ENCODE measurements around the gene PIP5K1B.

The PIP5K1B gene

GRCh38 chr9:68714416-68715180 lies 9.6 kb downstream of the PIP5K1B start:
- TF ChIP-seq CTCF (IDR thresholded peaks at IDR 0.05; ENCODE audit: low read depth, low read length): no peak

GRCh38 chr9:68715181-68715456 lies 10.1 kb downstream of the PIP5K1B start:
- no peak for TF ChIP-seq CTCF (IDR thresholded peaks at IDR 0.05; ENCODE audit: low read depth, low read length)

More at GRCh38 chr9:68714416-68715180, 9.6 kb downstream of the PIP5K1B start:
- H3K4me3 ChIP-seq (ENCODE audit: low read depth, low read length): no peak overlapping the region

DNA sequence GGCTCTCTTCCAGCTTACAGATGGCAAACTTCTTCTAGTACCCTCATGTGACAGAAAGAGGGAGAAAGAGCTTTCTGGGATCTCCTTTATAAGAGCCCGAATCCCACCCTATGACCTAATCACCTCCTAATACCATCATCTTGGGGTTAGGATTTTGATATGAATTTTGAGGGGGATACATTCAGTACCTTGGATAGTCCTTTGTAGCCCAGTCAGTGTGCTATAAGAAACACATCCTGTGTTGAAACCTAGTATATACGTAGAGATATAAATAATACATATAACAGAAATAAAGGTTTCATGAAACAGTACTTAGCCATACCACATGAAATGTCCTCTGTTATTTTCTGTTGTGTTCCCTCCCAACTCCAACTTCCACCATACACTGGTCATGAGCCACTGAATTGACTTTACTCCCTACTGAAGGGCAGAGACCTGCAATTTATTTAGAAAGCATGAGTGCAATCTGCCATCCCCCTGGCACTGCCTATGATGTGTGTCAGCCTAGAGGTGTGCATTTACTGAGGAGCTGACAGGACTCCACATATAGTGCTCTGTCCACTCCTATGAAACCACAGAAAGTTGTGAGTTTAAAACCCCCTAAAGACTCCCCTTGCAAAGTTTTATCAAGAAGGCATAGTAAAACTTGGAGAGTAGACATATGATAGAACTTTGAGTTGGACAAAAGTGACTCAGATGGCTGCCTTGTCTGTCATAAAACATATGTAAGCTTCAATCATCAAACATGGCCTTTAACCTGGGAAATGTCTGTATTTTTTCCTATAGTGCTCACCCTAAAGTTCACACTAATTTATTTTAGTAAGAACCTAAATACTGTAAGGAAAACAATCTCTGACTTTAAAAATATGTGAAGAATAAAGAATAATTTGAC lies 12.8 kb downstream of the PIP5K1B start:
- H3K4me3 ChIP-seq (ENCODE audit: low read depth, low read length): no peak overlapping the region
- TF ChIP-seq CTCF (IDR thresholded peaks at IDR 0.05; ENCODE audit: low read depth, low read length): no peak

More at GRCh38 chr9:68715181-68715456, 10.1 kb downstream of the PIP5K1B start:
- no peak overlapping the region for H3K4me3 ChIP-seq (ENCODE audit: low read depth, low read length)

DNA sequence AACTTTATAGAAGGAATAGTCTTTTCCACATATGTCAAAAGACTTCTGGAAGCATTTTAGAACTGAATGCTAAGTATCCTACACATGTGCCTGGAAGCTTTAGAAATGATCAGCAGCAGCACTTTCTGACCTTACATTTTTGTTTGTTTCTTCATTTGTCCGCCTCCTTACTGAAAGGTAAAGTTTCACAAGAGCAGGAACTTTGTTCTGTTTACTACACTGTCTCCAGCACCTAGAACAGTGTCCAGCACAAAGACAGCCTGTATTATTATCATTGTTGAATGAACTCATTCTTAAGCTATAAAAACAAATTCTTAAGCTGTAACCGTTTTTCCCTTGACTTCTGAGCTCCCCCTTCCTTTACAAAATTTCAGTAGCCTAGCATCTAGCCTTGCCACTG lies 14.8 kb downstream of the PIP5K1B start:
- no peak for TF ChIP-seq CTCF (IDR thresholded peaks at IDR 0.05; ENCODE audit: low read depth, low read length)
- no peak overlapping the region for H3K4me3 ChIP-seq (ENCODE audit: low read depth, low read length)

- no peak overlapping the region for H3K4me3 ChIP-seq (ENCODE audit: low read depth, low read length)
- no peak for TF ChIP-seq CTCF (IDR thresholded peaks at IDR 0.05; ENCODE audit: low read depth, low read length)
These were observed 15.7 kb downstream of the PIP5K1B start for GRCh38 chr9:68720656-68721313.

DNA sequence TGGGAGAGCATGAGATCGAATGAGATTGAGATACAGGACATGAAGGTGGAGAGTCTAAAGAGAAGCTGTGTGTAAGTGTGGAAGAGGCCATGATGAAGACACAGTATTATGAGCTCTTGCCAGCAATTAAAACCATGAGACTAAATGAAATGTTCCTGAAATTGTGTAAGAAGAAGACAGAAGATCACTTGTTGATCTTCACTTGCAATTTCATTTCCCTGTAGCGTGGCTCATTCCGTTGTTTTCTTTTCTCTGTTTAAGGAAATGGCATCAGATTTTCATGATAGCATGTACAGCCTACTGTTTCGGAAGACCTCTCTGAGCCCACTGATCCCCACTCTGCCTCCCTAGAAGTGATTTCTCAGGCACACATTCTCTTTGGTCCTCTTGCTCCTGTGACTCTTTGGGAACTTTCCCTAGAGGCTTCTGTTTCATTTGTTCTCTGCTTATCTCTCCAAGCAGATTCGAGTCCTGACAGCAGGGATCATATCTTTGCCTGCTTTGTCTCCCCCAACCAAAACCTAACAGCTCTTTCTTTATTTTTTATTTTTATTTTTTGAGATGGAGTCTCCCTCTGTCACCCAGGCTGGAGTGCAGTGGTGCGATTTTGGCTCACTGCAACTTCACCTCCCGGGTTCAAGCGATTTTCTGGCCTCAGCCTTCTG lies 16.8 kb downstream of the PIP5K1B start:
- no peak for TF ChIP-seq CTCF (IDR thresholded peaks at IDR 0.05; ENCODE audit: low read depth, low read length)
- no peak overlapping the region for H3K4me3 ChIP-seq (ENCODE audit: low read depth, low read length)
